Activated CD4-positive, CD25-positive, alpha-beta regulatory T cell (primary cell): Measurements from ENCODE around the gene KRABD2.
"Not testable (repeated sequence)": the region's sequence is repeated elsewhere in the genome, so short reads cannot be mapped to it uniquely, and the experiment has no call there.

Experiments
- DNase-seq, 4 experiments: peaks; one replicate each; lab custom pipeline; 2025; lab: John Stamatoyannopoulos, UW

The KRABD2 gene

DNA sequence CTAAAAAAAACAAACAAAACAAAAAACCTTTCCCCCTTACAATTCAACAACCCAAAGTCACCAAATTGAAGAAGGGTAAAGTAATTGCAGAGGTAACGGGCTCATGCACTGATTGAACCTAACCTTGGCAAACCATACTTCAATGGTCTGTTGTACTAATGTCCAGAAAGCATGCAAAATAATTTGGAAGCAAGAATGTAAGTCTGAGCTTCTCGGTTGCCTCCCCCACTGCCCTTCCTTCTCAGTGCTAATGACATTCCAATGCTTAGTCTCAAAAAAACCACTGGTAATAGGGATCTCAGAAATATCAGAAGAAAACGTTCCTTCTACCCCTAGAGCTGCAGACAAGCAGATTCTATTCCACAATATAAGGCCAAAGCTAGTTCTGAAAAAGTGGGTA lies 15.8 kb downstream of the KRABD2 start:
- DNase-seq: no peak

DNA sequence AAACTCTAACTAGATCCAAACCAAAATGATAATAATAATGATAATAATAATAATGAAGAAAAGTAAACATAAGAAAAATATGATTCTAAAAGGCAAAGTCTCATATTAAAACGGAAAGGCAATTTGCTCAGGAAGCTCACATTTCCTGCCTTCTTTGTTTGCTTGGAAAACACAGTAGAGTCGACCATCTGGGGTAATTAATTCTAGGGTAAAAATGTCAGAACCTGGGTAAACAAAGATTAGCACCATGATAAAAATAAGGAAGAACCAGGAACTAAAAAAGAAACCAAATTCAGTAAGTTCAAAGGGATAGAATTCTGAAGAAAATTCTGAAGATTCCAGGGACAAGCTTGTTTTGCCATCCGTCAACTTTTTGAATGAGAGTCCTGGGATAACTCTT lies 16.2 kb downstream of the KRABD2 start:
- no peak for DNase-seq

DNA sequence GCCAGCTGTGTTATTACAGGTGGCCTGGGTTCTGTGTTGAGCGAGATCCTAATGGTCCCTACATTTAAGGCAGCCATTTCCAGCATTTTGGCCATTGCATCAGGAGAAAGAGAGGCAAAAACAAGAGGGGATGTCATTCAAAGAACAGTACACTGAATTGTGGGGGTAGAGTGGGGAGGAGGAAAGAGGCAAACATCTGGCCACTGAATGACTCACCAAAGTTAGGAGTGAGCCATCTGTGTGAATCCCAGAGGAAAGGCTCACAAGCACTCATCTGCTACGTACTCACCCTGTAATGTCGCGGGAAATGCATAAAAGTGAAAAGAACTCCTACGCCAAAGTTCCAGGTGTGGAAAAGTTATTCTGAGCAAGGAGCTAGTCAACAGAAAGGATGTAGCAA lies 16.7 kb downstream of the KRABD2 start:
- no peak for DNase-seq

GRCh38 chr17:8357910-8358309 lies 18.6 kb downstream of the KRABD2 start:
- no peak for DNase-seq

GRCh38 chr17:8354236-8354635 lies 22.3 kb downstream of the KRABD2 start:
- DNase-seq: no peak

DNA sequence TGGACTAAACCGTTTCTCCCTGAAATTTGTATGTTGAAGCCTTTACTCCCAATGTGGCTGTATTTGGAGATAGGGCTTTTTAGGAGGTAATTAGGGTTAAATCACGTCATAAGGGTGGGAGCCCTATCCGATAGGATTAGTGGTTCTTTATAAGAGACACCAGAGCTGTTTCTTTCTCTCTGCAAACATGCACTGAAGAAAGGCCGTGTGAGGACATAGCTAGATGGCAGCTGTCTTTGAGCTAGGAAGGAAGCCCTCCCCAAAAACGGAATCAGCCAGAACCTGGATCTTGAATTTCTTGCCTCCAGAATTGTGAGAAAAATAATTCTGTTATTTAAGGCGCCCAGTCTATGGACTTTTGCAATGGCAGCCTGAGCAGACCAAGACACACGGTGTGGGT lies 22.8 kb downstream of the KRABD2 start:
- DNase-seq: no peak

DNA sequence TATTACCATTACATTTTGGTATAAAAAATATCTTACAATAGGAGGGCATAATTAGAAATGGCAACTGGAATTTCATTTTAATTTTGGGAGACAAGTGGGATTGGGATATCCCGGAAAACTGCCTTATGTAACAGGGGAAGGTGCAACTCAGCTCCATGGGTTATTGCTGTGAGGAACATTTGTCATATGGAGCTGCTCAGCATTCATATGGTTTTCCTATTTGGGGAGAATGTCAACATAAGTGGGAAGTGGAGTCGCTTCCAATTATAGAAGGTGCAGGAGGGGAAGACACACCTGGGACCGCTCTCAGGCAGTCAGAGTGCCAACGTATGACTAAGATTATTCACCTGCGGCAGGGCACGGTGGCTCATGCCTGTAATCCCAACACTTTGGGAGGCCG lies 26.2 kb downstream of the KRABD2 start:
- DNase-seq: no peak

- not testable (repeated sequence) for DNase-seq
Observed at GRCh38 chr17:8347001-8347400, 29.5 kb downstream of the KRABD2 start.

DNA sequence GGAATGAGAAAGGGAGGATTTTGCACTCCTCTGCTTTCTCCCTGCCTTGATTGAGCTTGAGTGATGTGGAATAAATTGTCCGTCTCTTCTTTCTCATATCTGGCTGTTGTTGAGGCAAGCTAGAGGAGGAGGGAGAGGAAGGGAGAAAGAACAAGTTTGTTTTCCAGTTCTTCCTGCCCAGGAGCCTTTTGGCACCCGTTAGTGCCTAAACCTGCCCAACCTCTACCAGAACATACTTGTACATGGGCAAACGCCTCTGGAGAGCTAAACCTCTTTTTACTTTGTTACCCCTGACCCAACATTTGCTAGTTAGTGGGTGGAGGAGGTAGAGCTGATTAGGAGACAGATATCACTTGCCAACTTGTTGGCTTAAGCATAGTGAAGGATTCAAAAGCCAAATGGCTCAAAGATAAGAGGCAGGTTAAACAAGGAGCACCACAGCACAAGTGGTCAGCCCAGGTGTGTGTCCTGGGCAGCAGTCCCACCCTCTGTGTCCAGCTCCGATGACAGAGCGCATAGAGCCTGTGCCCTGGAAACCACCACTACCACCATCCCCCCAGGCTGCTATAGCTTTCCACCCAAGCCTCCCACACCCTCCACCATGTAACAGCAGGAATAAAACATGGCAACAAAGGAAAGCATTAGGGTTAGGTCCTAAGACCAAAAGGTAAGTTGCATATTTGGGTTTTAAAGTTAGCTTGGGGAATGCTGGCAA lies 30.4 kb downstream of the KRABD2 start:
- DNase-seq: no peak

- DNase-seq: no peak
Observed at GRCh38 chr17:8345052-8345690, 31.3 kb downstream of the KRABD2 start.

DNA sequence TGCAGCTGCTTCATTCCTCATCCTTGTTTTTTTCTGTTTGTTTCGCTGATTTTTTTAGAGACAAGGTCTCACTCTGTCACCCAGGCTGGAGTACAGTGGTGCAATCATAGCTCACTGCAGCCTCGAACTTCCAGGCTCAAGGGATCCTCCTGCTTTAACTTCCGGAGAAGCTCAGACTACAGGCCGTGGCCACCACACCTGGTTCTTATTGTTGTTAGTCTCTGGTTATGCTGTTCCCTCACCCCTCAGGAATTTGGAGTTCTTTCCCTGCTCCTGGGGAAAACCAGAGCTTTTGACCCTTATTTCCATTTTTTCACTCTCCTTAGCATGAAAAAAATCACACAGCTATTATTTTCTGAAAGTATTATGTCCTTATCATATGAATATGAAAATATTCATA lies 35.0 kb downstream of the KRABD2 start:
- DNase-seq: no peak

- DNase-seq: no peak
Observed at GRCh38 chr17:8339540-8339939, 37.0 kb downstream of the KRABD2 start, which contains the start of gene ODF4. TSS of gene ODF4 (plus strand) at chr17:8339840. CDS start at chr17:8340052, 212 bp downstream.

- DNase-seq: no peak
Observed at GRCh38 chr17:8338753-8339140, 37.8 kb downstream of the KRABD2 start.

- DNase-seq: no peak
Observed at GRCh38 chr17:8337802-8338752, 38.4 kb downstream of the KRABD2 start.

DNA sequence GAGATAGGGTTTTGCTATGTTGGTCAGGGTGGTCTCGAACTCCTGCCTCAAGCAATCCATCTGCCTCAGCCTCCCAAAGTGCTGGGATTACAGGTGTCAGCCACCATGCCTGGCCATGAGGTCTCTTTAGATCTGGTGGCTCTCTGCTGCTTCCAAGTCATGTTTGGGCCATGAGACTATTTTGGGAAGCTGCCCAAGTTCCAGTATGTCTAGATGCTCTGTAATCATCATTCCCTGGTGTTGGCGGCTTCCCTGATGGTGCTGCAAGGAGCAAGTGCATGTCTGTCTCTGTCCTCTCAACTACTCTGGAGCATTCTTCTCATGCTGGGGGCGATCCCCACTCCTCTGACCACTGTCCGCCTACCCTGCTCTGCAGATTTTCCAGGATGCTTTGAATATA lies 43.2 kb downstream of the KRABD2 start:
- no peak for DNase-seq

DNA sequence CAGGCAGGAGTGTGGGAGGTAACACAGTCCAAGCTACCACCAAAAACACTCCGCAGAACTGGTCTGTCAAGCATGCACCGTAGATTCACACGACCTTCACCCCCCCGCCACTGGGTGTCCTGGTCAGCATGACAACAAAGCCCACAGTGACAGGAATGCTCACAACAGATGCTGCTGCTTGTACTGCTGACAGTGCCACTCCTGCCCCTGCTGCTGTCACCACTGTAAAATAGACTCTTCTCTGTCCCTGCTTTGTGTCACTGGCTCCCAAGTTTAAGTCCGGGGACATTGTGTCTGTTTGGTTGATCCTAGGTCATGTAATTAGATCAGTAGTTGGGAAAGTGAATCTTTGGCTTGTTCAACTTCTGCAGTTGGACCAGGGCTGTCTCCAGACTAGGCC lies 43.8 kb downstream of the KRABD2 start:
- DNase-seq: no peak

- DNase-seq: no peak
Observed at GRCh38 chr17:8332128-8332527, 44.4 kb downstream of the KRABD2 start.

GRCh38 chr17:8327303-8327649 lies 49.2 kb downstream of the KRABD2 start:
- DNase-seq: no peak
